HG02642 (cell line): ENCODE data around the gene OPA3.

ENCODE experiments used
- ATAC-seq: cut with Tn5 transposase; IDR thresholded peaks from one replicate; pipeline ENCODE4 v1.9.1; 2021; ENCODE audit warnings: mild to moderate bottlenecking; ENCODE audit not compliant: unreplicated experiment, poor library complexity

Gene OPA3

DNA sequence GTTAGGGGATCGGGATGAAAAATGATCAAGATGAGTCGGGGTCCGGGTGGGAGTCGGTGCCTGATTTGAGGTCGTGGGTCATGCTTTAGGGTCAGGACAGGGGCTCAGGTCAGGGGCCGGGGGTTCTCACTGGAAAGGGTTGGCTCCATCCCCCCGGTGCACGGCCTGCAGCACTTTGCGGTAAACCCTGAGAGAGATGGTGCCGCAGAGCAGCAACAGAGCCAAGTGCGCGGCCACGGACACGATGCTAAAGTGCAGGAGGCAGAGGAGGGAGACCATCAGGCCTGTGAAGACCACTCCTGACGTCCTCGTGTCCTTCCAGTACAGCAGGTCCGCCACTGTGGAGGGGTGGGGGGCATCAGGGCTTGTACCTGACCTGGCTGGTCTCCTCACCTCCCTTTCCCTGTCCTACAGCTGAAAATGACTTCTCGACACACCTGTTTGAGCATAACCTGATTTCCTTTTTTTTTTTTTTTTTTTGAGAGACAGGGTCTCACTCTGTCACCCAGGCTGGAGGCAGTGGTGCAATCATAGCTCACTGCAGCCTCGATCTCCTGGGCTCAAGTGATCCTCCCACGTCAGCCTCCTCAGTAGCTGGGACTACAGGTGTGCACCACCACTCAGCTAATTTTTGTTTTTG, 95.3 kb downstream of the OPA3 start:
- no peak for ATAC-seq

DNA sequence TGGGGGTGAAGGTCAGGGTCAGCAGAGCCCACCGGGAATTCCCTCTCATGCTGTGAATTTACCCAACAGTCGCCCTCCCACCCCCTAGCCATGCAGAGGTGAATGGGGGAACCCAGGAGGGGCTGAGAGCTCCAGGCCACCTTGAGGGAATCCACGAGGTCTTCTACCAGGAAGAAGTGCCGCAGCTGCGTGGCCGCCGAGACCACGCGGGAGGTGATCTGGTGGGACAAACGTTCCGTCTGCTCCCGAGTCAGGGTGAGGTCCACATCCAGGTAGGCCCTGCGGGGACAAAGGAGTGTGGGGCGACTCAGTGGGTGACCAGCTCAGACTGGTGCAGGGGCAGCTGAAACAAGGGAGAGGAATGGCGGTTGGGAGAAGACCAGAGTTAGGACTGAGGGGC, 95.9 kb downstream of the OPA3 start:
- no peak for ATAC-seq

DNA sequence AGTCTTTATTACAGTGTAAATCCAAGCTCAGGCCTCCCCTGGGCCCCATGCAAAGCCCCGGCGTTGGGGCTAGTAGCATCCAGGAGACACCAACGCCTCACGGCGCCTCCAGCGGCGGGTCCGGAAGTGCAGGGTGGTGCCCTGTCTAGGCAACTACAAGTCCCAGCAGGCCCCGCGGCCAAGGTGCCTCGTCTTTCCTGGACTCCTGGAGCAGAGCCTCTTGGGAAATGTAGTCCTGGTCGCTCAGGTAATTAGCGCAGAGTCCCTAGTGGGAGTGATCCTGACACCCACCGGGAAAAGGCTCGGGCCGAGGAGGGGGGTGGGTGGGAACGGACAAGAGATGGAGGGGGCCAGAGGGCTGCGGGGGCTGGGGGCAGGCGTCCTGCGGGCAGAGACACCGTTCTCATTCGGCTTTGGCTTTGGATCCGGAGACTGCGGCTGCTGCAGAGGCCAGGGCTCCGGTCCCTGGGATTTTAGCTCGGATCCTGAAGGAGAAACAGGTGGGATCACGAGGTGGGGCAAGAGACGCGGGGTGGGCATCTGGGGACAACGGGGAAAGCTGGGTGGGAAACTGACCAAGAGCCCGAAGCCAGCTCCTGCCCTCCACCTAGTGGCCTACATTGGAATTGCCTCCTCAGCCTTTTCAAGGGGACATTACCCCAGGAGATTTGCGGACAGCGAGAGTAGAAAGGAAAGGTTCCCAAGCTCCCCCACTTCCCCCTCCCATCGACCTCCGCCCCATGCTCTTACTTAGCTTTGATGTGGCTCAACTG, 99.1 kb downstream of the OPA3 start:
- ATAC-seq: peak; percentile 91

DNA sequence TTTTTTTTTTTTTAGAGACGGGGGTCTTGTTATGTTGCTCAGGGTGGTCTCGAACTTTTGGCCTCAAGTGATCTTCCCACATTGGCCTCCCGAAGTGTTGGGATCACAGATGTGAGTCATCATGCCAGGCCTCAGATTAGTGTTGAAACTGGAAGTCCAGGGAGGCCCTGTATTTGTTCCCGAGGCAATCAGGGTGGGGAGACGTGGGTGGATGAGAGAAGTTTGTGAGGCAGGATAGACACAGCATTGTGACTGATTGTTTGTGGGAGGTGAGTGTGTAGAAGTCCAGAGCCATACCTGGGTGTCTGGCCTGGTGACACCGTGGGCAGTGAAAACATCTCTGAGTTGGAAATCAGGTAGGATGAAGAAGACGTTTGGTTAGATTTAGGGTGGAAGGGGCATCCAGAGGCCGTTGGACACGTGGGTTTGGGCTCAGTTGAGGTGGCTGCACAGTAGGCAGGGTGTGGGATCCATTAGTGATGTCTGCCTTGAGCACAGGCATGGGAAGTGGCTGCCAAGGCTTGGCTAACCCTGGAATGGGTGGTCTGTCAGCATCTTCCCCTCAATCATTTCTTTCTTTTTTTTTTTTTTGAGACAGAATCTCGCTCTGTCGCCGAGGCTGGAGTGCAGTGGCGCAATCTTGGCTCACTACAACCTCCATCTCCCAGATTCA, 100.2 kb downstream of the OPA3 start:
- no peak for ATAC-seq

DNA sequence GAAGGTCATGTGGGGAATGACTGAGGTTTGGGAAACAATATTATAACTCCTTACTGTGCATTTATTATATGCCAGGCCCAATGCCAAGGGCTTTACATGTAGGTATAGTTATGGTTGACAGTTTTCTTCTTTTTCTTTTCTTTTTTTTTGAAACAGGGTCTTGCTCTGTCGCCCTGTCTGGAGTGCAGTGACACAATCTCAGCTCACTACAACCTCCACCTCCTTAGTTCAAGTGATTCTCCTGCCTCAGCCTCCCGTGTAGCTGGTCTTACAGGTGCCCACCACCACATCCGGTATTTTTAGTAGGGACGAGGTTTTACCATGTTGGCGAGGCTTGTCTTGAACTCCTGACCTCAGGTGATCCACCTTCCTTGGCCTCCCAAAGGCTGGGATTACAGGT, 101.6 kb downstream of the OPA3 start:
- ATAC-seq: no peak

DNA sequence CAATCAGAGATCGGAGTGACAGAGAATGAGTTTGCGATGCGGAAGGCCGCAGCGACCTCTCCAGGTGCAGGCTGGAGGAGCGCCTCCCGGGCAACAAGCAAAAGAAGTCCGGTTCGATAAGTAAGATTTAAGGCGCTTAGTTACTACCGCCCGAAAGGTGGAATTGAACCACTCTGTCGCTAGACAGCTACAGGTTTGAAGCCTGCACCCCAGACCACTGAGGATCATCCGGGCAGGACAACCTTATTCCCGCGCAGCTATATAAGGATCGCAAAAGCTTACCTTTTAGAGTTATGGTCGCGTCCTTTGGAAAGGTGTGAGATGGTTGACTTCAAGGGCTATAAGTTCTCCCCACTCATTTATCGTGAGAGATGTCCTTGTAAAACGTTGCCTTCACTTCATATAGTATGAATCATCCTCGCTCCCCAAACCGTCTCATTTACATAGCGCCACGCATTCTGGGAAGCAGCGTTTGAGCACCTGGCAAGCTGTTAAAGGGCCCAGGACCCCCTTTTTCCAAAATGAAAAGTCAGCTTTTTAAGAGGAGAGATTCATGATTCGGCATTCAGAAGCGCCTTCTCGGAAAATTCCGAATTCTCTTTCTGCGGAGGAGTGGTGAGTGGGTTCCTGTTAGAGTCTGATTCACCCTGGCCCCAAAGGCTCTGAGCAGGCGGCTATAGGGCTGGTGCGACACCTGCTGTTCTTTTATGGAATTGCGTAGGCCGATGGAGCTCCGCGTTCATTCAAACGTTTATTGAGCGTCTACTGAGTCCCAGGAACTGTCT, 106.0 kb downstream of the OPA3 start:
- peak; percentile 81 for ATAC-seq

DNA sequence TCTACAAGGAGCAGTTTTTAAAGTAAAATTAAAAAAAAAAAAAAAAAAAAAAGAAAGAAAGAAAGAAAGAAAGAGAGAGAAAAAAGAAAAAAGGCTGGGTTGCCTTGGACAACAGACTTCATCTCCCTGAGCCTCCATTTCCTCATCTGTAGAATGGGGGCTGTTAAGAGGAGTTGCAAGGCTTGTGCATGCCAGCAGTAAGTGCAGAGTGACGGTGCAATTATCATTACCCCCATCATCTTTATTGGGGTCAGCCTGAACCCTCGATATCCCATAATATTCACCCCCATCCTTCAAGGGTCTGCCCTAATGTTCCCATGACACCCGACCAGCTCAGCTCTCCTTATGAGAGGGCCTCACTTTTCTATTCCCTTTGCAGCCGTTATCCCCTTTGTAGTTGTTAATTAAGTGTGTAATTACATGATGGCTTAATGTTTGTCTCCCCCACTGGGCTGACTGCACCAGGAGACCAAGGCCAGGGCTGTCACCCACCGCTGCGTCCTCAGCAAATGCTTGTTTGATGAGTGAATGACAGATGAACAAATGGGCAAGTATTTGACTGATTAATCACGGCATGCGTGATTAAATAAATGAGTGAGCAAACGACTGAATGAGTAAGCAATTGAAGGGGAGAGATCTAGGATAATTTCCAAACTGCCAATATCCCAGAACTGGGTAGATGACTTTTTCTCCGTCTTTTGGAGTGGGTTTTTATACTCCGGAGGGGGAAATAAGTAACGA, 106.7 kb downstream of the OPA3 start:
- ATAC-seq: no peak
